HL-60 (cell line): ENCODE results near the gene RARA.

Experiments
- POLR2AphosphoS5 ChIP-seq: IDR thresholded peaks from 2 replicates; pipeline ENCODE4 v1.6.1; 2012; ENCODE audit warnings: low read depth
- SPI1 ChIP-seq: IDR thresholded peaks from 2 replicates; pipeline ENCODE4 v1.6.1; 2012; ENCODE audit warnings: low read depth, mild to moderate bottlenecking, borderline replicate concordance
- TF ChIP-seq, protein P1 (sequence below): IDR thresholded peaks from one replicate; pipeline ENCODE4 v1.5.1; 2011; ENCODE audit warnings: low read length, control low read depth, inconsistent platforms; ENCODE audit not compliant: insufficient read depth

DNA sequence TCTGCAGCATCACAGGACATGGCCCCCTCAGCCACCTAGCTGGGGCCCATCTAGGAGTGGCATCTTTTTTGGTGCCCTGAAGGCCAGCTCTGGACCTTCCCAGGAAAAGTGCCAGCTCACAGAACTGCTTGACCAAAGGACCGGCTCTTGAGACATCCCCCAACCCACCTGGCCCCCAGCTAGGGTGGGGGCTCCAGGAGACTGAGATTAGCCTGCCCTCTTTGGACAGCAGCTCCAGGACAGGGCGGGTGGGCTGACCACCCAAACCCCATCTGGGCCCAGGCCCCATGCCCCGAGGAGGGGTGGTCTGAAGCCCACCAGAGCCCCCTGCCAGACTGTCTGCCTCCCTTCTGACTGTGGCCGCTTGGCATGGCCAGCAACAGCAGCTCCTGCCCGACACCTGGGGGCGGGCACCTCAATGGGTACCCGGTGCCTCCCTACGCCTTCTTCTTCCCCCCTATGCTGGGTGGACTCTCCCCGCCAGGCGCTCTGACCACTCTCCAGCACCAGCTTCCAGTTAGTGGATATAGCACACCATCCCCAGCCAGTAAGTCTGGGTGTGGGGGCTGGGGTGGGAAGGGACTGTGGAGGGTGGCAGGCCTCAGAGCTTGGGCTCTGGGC is 22.0 kb downstream of the RARA start:
- TF ChIP-seq, protein P1, sequence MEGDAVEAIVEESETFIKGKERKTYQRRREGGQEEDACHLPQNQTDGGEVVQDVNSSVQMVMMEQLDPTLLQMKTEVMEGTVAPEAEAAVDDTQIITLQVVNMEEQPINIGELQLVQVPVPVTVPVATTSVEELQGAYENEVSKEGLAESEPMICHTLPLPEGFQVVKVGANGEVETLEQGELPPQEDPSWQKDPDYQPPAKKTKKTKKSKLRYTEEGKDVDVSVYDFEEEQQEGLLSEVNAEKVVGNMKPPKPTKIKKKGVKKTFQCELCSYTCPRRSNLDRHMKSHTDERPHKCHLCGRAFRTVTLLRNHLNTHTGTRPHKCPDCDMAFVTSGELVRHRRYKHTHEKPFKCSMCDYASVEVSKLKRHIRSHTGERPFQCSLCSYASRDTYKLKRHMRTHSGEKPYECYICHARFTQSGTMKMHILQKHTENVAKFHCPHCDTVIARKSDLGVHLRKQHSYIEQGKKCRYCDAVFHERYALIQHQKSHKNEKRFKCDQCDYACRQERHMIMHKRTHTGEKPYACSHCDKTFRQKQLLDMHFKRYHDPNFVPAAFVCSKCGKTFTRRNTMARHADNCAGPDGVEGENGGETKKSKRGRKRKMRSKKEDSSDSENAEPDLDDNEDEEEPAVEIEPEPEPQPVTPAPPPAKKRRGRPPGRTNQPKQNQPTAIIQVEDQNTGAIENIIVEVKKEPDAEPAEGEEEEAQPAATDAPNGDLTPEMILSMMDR, result no peak
- TF ChIP-seq POLR2AphosphoS5 (no peak), SPI1 (no peak)
